ENCODE results near the gene SH3PXD2B.

Gene SH3PXD2B

GRCh38 chr5:172430354-172430753 lies 24.0 kb downstream of the SH3PXD2B start:
- peaks cover 54% of the 10 kb centered on the region for H3K79me1 ChIP-seq (replicated peaks; ENCODE audit: low read length, poor library complexity, severe bottlenecking)
- peak overlapping the region in 1 of 2 experiments; percentile 58 for H3K14ac ChIP-seq (ENCODE audit: low read length in 2 of 2)
- peak overlapping the region in 1 of 2 experiments; percentile 42 for H3K18ac ChIP-seq (ENCODE audit: low read depth in 1 of 2, low read length in 2 of 2)
- no peak overlapping the region for H3K27ac ChIP-seq (ENCODE audit: low read length, poor library complexity, severe bottlenecking)
- H3K4ac ChIP-seq (ENCODE audit: low read depth in 1 of 2, low read length in 2 of 2): peak overlapping the region in 1 of 2 experiments; percentile 37
- no peak overlapping the region for H3K4me2 ChIP-seq (ENCODE audit: low read length, poor library complexity, severe bottlenecking)
- no peak overlapping the region for H3K23ac ChIP-seq (ENCODE audit: low read length in 2 of 2)
- no peak overlapping the region for H2BK15ac ChIP-seq (ENCODE audit: low read depth, poor library complexity, severe bottlenecking)
- H2AFZ ChIP-seq (ENCODE audit: low read depth, low read length): no peak overlapping the region
- H2AK5ac ChIP-seq (ENCODE audit: low read length, severe bottlenecking): no peak overlapping the region
- H3K9me3 ChIP-seq (ENCODE audit: control insufficient read depth, low read length): no peaks in the 10 kb centered on the region
- H3K27me3 ChIP-seq (ENCODE audit: control insufficient read depth in 1 of 2, insufficient read depth in 1 of 2, low read length in 2 of 2): no peaks in the 10 kb centered on the region
- H2BK12ac ChIP-seq (ENCODE audit: low read length in 2 of 2): peak overlapping the region in 1 of 2 experiments; percentile 73
- peaks cover 32 to 55% of the 10 kb centered on the region in 2 experiments for H3K36me3 ChIP-seq (ENCODE audit: control insufficient read depth in 1 of 2, insufficient read depth in 2 of 2, low read depth in 1 of 2, low read length in 2 of 2)
- peak overlapping the region; percentile 57 for H3K9ac ChIP-seq (ENCODE audit: low read length)
- H2BK5ac ChIP-seq (ENCODE audit: low read depth, low read length, poor library complexity, severe bottlenecking): no peak overlapping the region
- no CpG with 5 or more reads among the region's 2 CpGs for WGBS
- no peak overlapping the region for H4K91ac ChIP-seq (ENCODE audit: low read length)
- peak overlapping the region; percentile 13 for H4K8ac ChIP-seq (ENCODE audit: low read length)
- peaks cover 11% of the 10 kb centered on the region for H3K4me1 ChIP-seq (ENCODE audit: control insufficient read depth, insufficient read depth, low read depth, low read length)
- no peak overlapping the region for H2BK120ac ChIP-seq (ENCODE audit: low read depth, low read length)
- no peak for DNase-seq
- H3K4me3 ChIP-seq (ENCODE audit: insufficient read depth in 1 of 2, low read depth in 1 of 2, low read length in 2 of 2): no peak overlapping the region

- Histone ChIP-seq H2BK120ac (ENCODE audit: low read depth, low read length) (no peak overlapping the region), H2BK15ac (ENCODE audit: low read depth, poor library complexity, severe bottlenecking) (no peak overlapping the region), H3K4me2 (ENCODE audit: low read length, poor library complexity, severe bottlenecking) (no peak overlapping the region), H3K36me3 (ENCODE audit: control insufficient read depth in 1 of 2, insufficient read depth in 2 of 2, low read depth in 1 of 2, low read length in 2 of 2) (peaks cover 38 to 61% of the 10 kb centered on the region in 2 experiments), H2BK12ac (ENCODE audit: low read length in 2 of 2) (peak overlapping the region in 1 of 2 experiments; percentile 45), H3K4me1 (ENCODE audit: control insufficient read depth, insufficient read depth, low read depth, low read length) (peaks cover 11% of the 10 kb centered on the region), H3K4ac (ENCODE audit: low read depth in 1 of 2, low read length in 2 of 2) (no peak overlapping the region), H2BK5ac (ENCODE audit: low read depth, low read length, poor library complexity, severe bottlenecking) (no peak overlapping the region), H2AFZ (ENCODE audit: low read depth, low read length) (no peak overlapping the region), H3K27me3 (ENCODE audit: control insufficient read depth in 1 of 2, insufficient read depth in 1 of 2, low read length in 2 of 2) (no peaks in the 10 kb centered on the region), H3K27ac (ENCODE audit: low read length, poor library complexity, severe bottlenecking) (no peak overlapping the region), H3K9me3 (ENCODE audit: control insufficient read depth, low read length) (no peaks in the 10 kb centered on the region), H3K18ac (ENCODE audit: low read depth in 1 of 2, low read length in 2 of 2) (peak overlapping the region in 1 of 2 experiments; percentile 8), H3K79me1 (replicated peaks; ENCODE audit: low read length, poor library complexity, severe bottlenecking) (peaks cover 57% of the 10 kb centered on the region), H4K91ac (ENCODE audit: low read length) (no peak overlapping the region), H3K23ac (ENCODE audit: low read length in 2 of 2) (no peak overlapping the region), H2AK5ac (ENCODE audit: low read length, severe bottlenecking) (no peak overlapping the region), H3K4me3 (ENCODE audit: insufficient read depth in 1 of 2, low read depth in 1 of 2, low read length in 2 of 2) (peak overlapping the region in 1 of 2 experiments; percentile 16), H3K14ac (ENCODE audit: low read length in 2 of 2) (no peak overlapping the region), H4K8ac (ENCODE audit: low read length) (peak overlapping the region; percentile 35), H3K9ac (ENCODE audit: low read length) (peak overlapping the region; percentile 66)
- peak; percentile 92 for DNase-seq
- WGBS: 67% methylated on average over 8 of the region's 8 CpGs
Measured at GRCh38 chr5:172429201-172429940, 25.0 kb downstream of the SH3PXD2B start.

DNA sequence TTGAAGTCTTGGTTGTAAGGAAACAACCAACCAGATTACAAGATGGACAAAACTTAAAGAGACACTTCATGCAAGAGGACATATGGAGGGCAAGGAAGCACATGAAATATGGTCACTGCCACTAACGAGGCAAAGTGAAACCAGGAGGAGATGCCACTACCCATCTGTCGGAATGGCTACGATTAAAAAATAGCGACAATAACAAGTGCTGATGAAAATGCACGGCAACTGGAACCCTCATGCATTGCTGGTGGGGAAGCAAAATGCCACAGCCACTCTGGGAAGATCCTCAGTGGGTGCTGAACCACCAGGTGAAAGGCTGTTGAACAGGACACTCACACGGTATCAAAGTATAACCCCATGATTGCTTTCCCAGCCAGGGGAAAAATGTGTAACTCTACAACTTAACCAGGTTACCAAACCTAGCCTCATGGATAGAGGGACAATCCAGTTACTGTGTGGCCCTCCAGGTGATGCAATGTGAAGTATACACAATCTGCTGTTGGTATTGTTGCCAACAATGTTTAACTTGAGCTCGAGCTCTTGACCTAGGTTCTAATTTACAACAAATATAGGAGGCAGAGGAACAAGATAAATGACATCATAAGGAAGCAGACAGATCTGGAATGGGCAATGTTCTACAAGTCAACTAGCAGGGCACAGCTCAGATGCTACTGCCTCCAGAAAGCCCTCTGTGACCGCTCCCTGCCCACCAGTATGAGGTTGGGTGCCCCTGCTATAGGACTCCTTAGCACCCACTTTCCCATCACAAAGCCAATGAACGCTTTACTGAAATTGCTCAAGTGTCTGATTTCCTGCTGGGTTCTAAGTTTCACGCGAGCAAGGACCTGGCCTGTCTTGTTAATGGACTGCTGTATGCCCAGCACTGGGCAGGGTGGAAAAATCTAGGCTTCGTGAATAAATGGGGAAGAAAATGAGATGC lies 25.8 kb downstream of the SH3PXD2B start:
- Histone ChIP-seq H4K8ac (ENCODE audit: low read length) (no peak overlapping the region), H3K23ac (ENCODE audit: low read length in 2 of 2) (no peak overlapping the region), H3K4me3 (ENCODE audit: insufficient read depth in 1 of 2, low read depth in 1 of 2, low read length in 2 of 2) (no peak overlapping the region), H3K27me3 (ENCODE audit: control insufficient read depth in 1 of 2, insufficient read depth in 1 of 2, low read length in 2 of 2) (no peaks in the 10 kb centered on the region), H3K4me1 (ENCODE audit: control insufficient read depth, insufficient read depth, low read depth, low read length) (peaks cover 11% of the 10 kb centered on the region), H3K9me3 (ENCODE audit: control insufficient read depth, low read length) (no peaks in the 10 kb centered on the region), H3K4me2 (ENCODE audit: low read length, poor library complexity, severe bottlenecking) (no peak overlapping the region), H3K18ac (ENCODE audit: low read depth in 1 of 2, low read length in 2 of 2) (peak overlapping the region in 1 of 2 experiments; percentile 8), H4K91ac (ENCODE audit: low read length) (no peak overlapping the region), H3K14ac (ENCODE audit: low read length in 2 of 2) (no peak overlapping the region), H2AFZ (ENCODE audit: low read depth, low read length) (no peak overlapping the region), H3K79me1 (replicated peaks; ENCODE audit: low read length, poor library complexity, severe bottlenecking) (peaks cover 55% of the 10 kb centered on the region), H3K4ac (ENCODE audit: low read depth in 1 of 2, low read length in 2 of 2) (peak overlapping the region in 1 of 2 experiments; percentile 63), H2AK5ac (ENCODE audit: low read length, severe bottlenecking) (no peak overlapping the region), H2BK120ac (ENCODE audit: low read depth, low read length) (no peak overlapping the region), H3K36me3 (ENCODE audit: control insufficient read depth in 1 of 2, insufficient read depth in 2 of 2, low read depth in 1 of 2, low read length in 2 of 2) (peaks cover 42 to 61% of the 10 kb centered on the region in 2 experiments), H2BK15ac (ENCODE audit: low read depth, poor library complexity, severe bottlenecking) (no peak overlapping the region), H2BK12ac (ENCODE audit: low read length in 2 of 2) (no peak overlapping the region), H3K9ac (ENCODE audit: low read length) (peak overlapping the region; percentile 66), H2BK5ac (ENCODE audit: low read depth, low read length, poor library complexity, severe bottlenecking) (no peak overlapping the region), H3K27ac (ENCODE audit: low read length, poor library complexity, severe bottlenecking) (no peak overlapping the region)
- WGBS: 96% methylated on average over 12 of the region's 12 CpGs
- DNase-seq: no peak

DNA sequence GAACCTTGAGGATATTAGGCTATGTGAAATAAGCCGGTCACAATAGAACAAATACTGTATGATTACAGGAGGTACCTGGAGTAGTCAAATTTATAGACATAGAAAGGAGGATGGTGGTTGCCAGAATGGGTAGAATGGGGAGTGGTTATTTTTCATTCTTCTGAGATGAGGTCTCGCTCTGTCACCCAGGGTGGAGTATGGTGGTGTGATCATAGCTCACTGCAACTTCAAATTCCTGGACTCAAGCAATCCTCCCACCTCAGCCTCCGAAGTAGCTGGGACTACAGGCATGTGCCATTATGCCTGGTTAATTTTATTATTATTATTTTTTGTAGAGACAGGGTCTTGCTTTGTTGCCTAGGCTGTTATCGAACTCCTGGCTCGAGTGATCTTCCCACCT lies 27.1 kb downstream of the SH3PXD2B start:
- no peak overlapping the region for H2AFZ ChIP-seq (ENCODE audit: low read depth, low read length)
- no peak overlapping the region for H3K4me2 ChIP-seq (ENCODE audit: low read length, poor library complexity, severe bottlenecking)
- peaks cover 57% of the 10 kb centered on the region for H3K79me1 ChIP-seq (replicated peaks; ENCODE audit: low read length, poor library complexity, severe bottlenecking)
- H3K9ac ChIP-seq (ENCODE audit: low read length): peak overlapping the region; percentile 54
- peaks cover 47 to 60% of the 10 kb centered on the region in 2 experiments for H3K36me3 ChIP-seq (ENCODE audit: control insufficient read depth in 1 of 2, insufficient read depth in 2 of 2, low read depth in 1 of 2, low read length in 2 of 2)
- H2BK15ac ChIP-seq (ENCODE audit: low read depth, poor library complexity, severe bottlenecking): no peak overlapping the region
- H4K8ac ChIP-seq (ENCODE audit: low read length): no peak overlapping the region
- H3K23ac ChIP-seq (ENCODE audit: low read length in 2 of 2): no peak overlapping the region
- no peak for DNase-seq
- 97% methylated on average over 4 of the region's 5 CpGs for WGBS
- H3K4ac ChIP-seq (ENCODE audit: low read depth in 1 of 2, low read length in 2 of 2): no peak overlapping the region
- peaks cover 11% of the 10 kb centered on the region for H3K4me1 ChIP-seq (ENCODE audit: control insufficient read depth, insufficient read depth, low read depth, low read length)
- no peak overlapping the region for H2BK120ac ChIP-seq (ENCODE audit: low read depth, low read length)
- H4K91ac ChIP-seq (ENCODE audit: low read length): no peak overlapping the region
- H2BK12ac ChIP-seq (ENCODE audit: low read length in 2 of 2): no peak overlapping the region
- H3K14ac ChIP-seq (ENCODE audit: low read length in 2 of 2): no peak overlapping the region
- no peak overlapping the region for H3K4me3 ChIP-seq (ENCODE audit: insufficient read depth in 1 of 2, low read depth in 1 of 2, low read length in 2 of 2)
- H2AK5ac ChIP-seq (ENCODE audit: low read length, severe bottlenecking): no peak overlapping the region
- no peaks in the 10 kb centered on the region for H3K9me3 ChIP-seq (ENCODE audit: control insufficient read depth, low read length)
- no peak overlapping the region for H3K27ac ChIP-seq (ENCODE audit: low read length, poor library complexity, severe bottlenecking)
- H3K27me3 ChIP-seq (ENCODE audit: control insufficient read depth in 1 of 2, insufficient read depth in 1 of 2, low read length in 2 of 2): no peaks in the 10 kb centered on the region
- H2BK5ac ChIP-seq (ENCODE audit: low read depth, low read length, poor library complexity, severe bottlenecking): no peak overlapping the region
- no peak overlapping the region for H3K18ac ChIP-seq (ENCODE audit: low read depth in 1 of 2, low read length in 2 of 2)
